ENCODE data around the gene KIAA0513.

KIAA0513 gene

DNA sequence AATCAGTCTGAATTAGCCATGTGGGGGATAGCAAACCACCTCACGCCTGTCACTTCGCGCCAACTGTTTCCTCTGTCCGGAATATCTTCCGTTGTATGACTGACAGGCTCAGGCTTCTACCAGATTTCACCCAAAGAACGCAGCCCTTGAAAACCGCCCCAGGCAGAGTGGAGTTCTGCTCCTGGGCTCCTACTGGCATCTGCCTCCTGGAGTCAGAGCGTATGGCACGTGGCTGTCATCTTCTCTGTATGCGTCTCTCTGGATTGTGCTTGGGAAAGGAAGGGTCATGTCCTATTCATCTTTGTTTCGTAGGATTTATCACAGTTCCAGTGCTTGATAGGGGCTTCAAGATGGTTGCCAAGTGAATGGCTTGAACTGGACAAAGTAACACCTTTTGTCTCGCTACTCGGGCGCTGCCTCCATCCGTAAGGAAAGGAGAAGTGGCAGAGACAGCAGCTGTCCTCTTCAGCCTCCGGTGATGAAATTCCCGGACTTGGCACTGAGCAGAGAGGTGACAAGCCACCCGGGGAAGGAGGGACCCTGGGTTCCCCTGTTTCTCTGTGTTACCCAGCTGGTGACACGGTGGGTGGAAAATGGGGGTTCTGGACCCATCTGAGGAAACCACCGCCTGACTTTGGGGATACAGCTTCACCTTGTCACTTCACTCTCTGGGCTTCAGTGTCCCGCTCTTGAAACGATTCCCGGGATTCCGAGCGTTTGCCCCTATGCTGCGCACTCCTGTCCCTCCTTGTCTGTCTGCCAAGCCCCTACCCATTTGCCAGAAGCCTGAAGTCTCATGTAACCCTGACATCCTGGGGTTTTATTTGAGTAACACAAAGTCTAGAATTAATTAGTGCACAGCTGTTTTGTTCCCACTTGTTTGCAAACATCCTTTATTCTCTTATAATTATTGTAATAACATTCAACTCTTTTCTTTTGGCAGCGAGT is 13.9 kb downstream of the KIAA0513 start:
- TF ChIP-seq, protein P1, sequence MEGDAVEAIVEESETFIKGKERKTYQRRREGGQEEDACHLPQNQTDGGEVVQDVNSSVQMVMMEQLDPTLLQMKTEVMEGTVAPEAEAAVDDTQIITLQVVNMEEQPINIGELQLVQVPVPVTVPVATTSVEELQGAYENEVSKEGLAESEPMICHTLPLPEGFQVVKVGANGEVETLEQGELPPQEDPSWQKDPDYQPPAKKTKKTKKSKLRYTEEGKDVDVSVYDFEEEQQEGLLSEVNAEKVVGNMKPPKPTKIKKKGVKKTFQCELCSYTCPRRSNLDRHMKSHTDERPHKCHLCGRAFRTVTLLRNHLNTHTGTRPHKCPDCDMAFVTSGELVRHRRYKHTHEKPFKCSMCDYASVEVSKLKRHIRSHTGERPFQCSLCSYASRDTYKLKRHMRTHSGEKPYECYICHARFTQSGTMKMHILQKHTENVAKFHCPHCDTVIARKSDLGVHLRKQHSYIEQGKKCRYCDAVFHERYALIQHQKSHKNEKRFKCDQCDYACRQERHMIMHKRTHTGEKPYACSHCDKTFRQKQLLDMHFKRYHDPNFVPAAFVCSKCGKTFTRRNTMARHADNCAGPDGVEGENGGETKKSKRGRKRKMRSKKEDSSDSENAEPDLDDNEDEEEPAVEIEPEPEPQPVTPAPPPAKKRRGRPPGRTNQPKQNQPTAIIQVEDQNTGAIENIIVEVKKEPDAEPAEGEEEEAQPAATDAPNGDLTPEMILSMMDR (IDR thresholded peaks at IDR 0.05; ENCODE audit: unreplicated experiment in 3 of 3) = no peak
- H3K4me3 Mint-ChIP-seq = no peak overlapping the region
- peaks cover 21% of the 10 kb centered on the region for H3K4me1 Mint-ChIP-seq
- peaks cover 3% of the 10 kb centered on the region for H3K27me3 Mint-ChIP-seq (ENCODE audit: low read depth)
- no peak overlapping the region for H3K27ac Mint-ChIP-seq
- no peaks in the 10 kb centered on the region for H3K9me3 Mint-ChIP-seq
- no peaks in the 10 kb centered on the region for H3K36me3 Mint-ChIP-seq (ENCODE audit: low read depth)

DNA sequence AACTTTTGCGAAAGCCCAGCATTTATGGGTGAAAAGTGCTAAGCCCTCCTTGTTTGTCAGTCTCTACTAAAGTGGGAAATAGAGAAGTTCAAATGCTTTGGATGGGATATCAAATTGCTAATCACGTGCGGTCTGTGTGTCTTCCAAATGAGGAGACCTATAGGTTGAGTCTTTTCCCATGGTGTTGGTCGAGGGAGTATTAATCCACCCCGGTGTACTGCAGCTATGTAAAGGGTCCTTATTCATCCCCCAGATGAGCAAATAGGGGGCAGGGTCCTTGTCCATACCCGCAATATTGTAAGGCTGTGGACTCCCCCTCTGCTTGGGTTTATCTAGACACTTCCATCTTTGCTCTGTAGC is 14.6 kb downstream of the KIAA0513 start:
- TF ChIP-seq, protein P1 (IDR thresholded peaks at IDR 0.05; ENCODE audit: unreplicated experiment in 3 of 3) = no peak
- Mint-ChIP-seq H3K27ac (no peak overlapping the region), H3K36me3 (ENCODE audit: low read depth) (no peaks in the 10 kb centered on the region), H3K9me3 (no peaks in the 10 kb centered on the region), H3K4me1 (peaks cover 21% of the 10 kb centered on the region), H3K27me3 (ENCODE audit: low read depth) (peaks cover 3% of the 10 kb centered on the region), H3K4me3 (no peak overlapping the region)

DNA sequence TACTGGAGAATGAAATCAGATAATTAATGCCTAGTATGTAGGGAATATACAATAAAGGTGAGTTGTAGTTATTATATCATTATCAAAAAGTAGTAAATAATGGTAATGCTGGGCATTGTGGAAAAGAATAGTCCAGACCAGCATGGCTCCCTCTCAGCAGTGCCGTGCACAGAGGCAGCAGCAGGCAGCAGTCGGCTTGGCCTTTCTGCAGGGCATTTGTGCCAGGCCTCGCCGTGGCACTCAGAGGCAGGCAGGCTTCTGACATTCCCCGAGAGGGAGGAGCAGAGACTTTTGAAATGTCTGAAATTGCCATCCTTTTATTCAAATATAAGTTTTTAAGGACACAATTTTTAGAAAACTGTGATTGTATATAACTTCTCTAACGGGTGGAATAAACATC is 15.0 kb downstream of the KIAA0513 start:
- Mint-ChIP-seq H3K27me3 (ENCODE audit: low read depth) (peaks cover 3% of the 10 kb centered on the region), H3K4me1 (peaks cover 21% of the 10 kb centered on the region), H3K27ac (no peak overlapping the region), H3K4me3 (no peak overlapping the region), H3K36me3 (ENCODE audit: low read depth) (no peaks in the 10 kb centered on the region), H3K9me3 (no peaks in the 10 kb centered on the region)
- TF ChIP-seq, protein P1 (IDR thresholded peaks at IDR 0.05; ENCODE audit: unreplicated experiment in 3 of 3) = no peak

DNA sequence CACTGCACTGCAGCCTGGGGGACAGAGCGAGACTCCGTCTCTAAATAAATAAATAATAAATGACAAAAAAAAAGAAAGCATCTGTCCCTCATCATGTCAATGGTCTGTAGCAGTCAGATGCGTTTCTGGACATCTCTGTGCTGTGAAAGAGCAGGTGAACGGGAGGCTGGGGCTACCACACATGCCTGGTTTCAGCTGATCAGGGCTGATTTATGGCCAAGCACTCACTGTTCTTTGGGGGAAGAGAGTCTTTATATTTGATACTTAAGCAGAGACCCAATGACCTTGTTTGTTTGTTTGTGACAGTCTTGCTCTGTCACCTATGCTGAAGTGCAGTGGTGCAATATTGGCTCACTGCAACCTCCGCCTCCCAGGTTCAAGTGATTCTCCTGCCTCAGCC is 17.5 kb downstream of the KIAA0513 start:
- Mint-ChIP-seq H3K9me3 (no peaks in the 10 kb centered on the region), H3K27ac (no peak overlapping the region), H3K4me1 (peaks cover 21% of the 10 kb centered on the region), H3K27me3 (ENCODE audit: low read depth) (peaks cover 3% of the 10 kb centered on the region), H3K36me3 (ENCODE audit: low read depth) (no peaks in the 10 kb centered on the region), H3K4me3 (no peak overlapping the region)
- TF ChIP-seq, protein P1 (IDR thresholded peaks at IDR 0.05; ENCODE audit: unreplicated experiment in 3 of 3) = no peak

DNA sequence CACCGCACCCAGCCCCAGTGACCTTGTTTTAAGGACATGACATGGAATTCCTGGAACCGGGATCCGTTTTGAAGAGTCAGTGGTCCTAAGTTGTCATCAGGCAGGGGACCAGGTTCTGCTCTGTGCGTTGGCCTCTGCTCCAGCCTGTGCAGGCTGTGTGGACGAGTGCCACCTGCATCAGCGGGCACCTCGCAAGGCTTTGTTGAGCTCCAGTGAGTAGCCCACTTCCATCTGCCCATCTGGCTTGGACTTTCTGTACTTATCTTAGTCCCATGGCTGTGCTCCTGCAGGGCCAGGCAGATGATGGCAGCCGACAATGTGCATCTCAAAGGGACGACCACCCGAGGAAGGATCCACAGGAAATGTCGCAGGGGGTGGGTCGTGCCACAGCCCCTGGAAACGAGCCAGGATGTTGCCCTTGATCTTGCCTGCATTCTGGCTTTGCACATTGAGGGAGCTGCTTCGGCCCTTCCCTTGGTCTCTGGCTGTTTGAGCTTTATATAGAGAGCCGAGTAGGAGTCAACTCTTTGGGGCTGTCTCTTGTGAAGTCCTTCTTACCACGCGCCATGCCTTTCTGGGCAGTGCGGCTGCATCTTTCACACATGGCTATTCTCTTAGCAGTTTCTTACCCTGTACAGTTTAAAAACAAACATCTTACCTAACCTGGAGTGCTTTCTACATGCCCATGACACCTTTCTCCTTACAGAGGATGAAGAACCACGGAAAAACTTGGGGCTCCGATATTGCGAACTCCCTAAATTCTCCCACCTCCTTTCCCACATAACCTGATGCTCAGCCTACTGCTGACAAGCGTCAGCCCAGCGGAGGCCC is 18.3 kb downstream of the KIAA0513 start:
- H3K9me3 Mint-ChIP-seq = no peaks in the 10 kb centered on the region
- TF ChIP-seq, protein P1 (IDR thresholded peaks at IDR 0.05; ENCODE audit: unreplicated experiment in 3 of 3) = no peak
- H3K36me3 Mint-ChIP-seq (ENCODE audit: low read depth) = no peaks in the 10 kb centered on the region
- H3K4me3 Mint-ChIP-seq = no peak overlapping the region
- no peak overlapping the region for H3K27ac Mint-ChIP-seq
- peaks cover 7% of the 10 kb centered on the region for H3K27me3 Mint-ChIP-seq (ENCODE audit: low read depth)
- peaks cover 18% of the 10 kb centered on the region for H3K4me1 Mint-ChIP-seq
